Mesodermal cell (in vitro differentiated cells): ENCODE results near the gene RHOV.

Source experiments
- H3K27ac ChIP-seq: 2 replicates; pipeline ENCODE4 v1.7.0; 2013; ENCODE audit warnings: mild to moderate bottlenecking, low read depth, low read length, moderate library complexity; ENCODE audit not compliant: severe bottlenecking
- H3K36me3 ChIP-seq: 2 replicates; pipeline ENCODE4 v1.7.1; 2013; ENCODE audit warnings: mild to moderate bottlenecking, low read length, moderate library complexity; ENCODE audit not compliant: control insufficient read depth, insufficient read depth
- H3K4me1 ChIP-seq: one replicate; pipeline ENCODE4 v1.7.1; 2013; ENCODE audit warnings: mild to moderate bottlenecking, low read length; ENCODE audit not compliant: insufficient read depth, control insufficient read depth, poor library complexity, severe bottlenecking
- H3K4me3 ChIP-seq: 2 replicates; pipeline ENCODE4 v1.7.0; 2013; ENCODE audit warnings: low read length, control low read depth, mild to moderate bottlenecking; ENCODE audit not compliant: insufficient read depth, poor library complexity, severe bottlenecking; ENCODE audit errors: extremely low read depth
- H3K9me3 ChIP-seq: 2 replicates; pipeline ENCODE4 v1.7.1; 2013; ENCODE audit warnings: mild to moderate bottlenecking, low read length, moderate library complexity; ENCODE audit not compliant: control insufficient read depth
- WGBS, 2 experiments: methylation state at CpG; one replicate each; pipeline ENCODE4 v1.1.5; 2013; ENCODE audit warnings: missing lambda C conversion rate in 2 of 2; ENCODE audit not compliant: insufficient coverage in 2 of 2; 5-methylcytosine and 5-hydroxymethylcytosine counted together

Gene RHOV

GRCh38 chr15:40914013-40914412 lies 40.0 kb upstream of the RHOV start:
- whole genome bisulfite sequencing, 2 experiments, result 94 to 96% methylated on average over 10 to 12 of the region's 12 CpGs
- H3K36me3 ChIP-seq, result no peaks in the 10 kb centered on the region
- no peaks in the 10 kb centered on the region for H3K9me3 ChIP-seq
- no peak overlapping the region for H3K27ac ChIP-seq
- no peak overlapping the region for H3K4me3 ChIP-seq
- H3K4me1 ChIP-seq, result peaks cover 45% of the 10 kb centered on the region

GRCh38 chr15:40912478-40912877 lies 38.4 kb upstream of the RHOV start:
- Histone ChIP-seq H3K36me3 (no peaks in the 10 kb centered on the region), H3K27ac (no peak overlapping the region), H3K4me3 (no peak overlapping the region), H3K4me1 (peaks cover 33% of the 10 kb centered on the region), H3K9me3 (no peaks in the 10 kb centered on the region)
- WGBS, 2 experiments, result 77 to 100% methylated on average over 2 to 3 of the region's 6 CpGs

- peaks cover 3% of the 10 kb centered on the region for H3K36me3 ChIP-seq
- H3K27ac ChIP-seq, result peak overlapping the region; percentile 77
- H3K4me1 ChIP-seq, result peaks cover 41% of the 10 kb centered on the region
- 88 to 100% methylated on average over 2 of the region's 2 CpGs for WGBS, 2 experiments
- H3K9me3 ChIP-seq, result no peaks in the 10 kb centered on the region
- H3K4me3 ChIP-seq, result no peak overlapping the region
Observed at GRCh38 chr15:40911693-40912092, 37.7 kb upstream of the RHOV start.

GRCh38 chr15:40911141-40911540 lies 37.1 kb upstream of the RHOV start:
- peak overlapping the region; percentile 77 for H3K27ac ChIP-seq
- 7 to 39% methylated on average over 3 to 5 of the region's 7 CpGs for WGBS, 2 experiments
- peaks cover 44% of the 10 kb centered on the region for H3K4me1 ChIP-seq

GRCh38 chr15:40909662-40910630 lies 35.9 kb upstream of the RHOV start:
- 85 to 88% methylated on average over 11 to 12 of the region's 17 CpGs for WGBS, 2 experiments
- no peak overlapping the region for H3K27ac ChIP-seq
- peaks cover 42% of the 10 kb centered on the region for H3K4me1 ChIP-seq

More at GRCh38 chr15:40911141-40911540, 37.1 kb upstream of the RHOV start:
- Histone ChIP-seq H3K4me3 (no peak overlapping the region), H3K36me3 (peaks cover 3% of the 10 kb centered on the region), H3K9me3 (no peaks in the 10 kb centered on the region)

GRCh38 chr15:40908095-40908494 lies 34.1 kb upstream of the RHOV start:
- no peaks in the 10 kb centered on the region for H3K9me3 ChIP-seq
- H3K4me3 ChIP-seq, result no peak overlapping the region
- H3K4me1 ChIP-seq, result peaks cover 35% of the 10 kb centered on the region
- H3K27ac ChIP-seq, result no peak overlapping the region
- 93 to 97% methylated on average over 4 to 6 of the region's 7 CpGs for WGBS, 2 experiments
- H3K36me3 ChIP-seq, result peaks cover 25% of the 10 kb centered on the region

More at GRCh38 chr15:40909662-40910630, 35.9 kb upstream of the RHOV start:
- no peak overlapping the region for H3K4me3 ChIP-seq
- H3K9me3 ChIP-seq, result no peaks in the 10 kb centered on the region
- H3K36me3 ChIP-seq, result peaks cover 11% of the 10 kb centered on the region

- 76 to 90% methylated on average over 9 to 17 of the region's 22 CpGs for WGBS, 2 experiments
- H3K27ac ChIP-seq, result peak overlapping the region; percentile 71
- peaks cover 32% of the 10 kb centered on the region for H3K4me1 ChIP-seq
- H3K9me3 ChIP-seq, result no peaks in the 10 kb centered on the region
- H3K36me3 ChIP-seq, result peaks cover 33% of the 10 kb centered on the region
- no peak overlapping the region for H3K4me3 ChIP-seq
Observed at GRCh38 chr15:40906991-40907802, 33.2 kb upstream of the RHOV start.

GRCh38 chr15:40906091-40906990 lies 32.3 kb upstream of the RHOV start:
- Histone ChIP-seq H3K36me3 (peaks cover 39% of the 10 kb centered on the region), H3K27ac (peak overlapping the region; percentile 71), H3K4me3 (peak overlapping the region; percentile 14), H3K4me1 (peaks cover 28% of the 10 kb centered on the region), H3K9me3 (no peaks in the 10 kb centered on the region)
- 16 to 17% methylated on average over 22 to 27 of the region's 36 CpGs for WGBS, 2 experiments

- Histone ChIP-seq H3K9me3 (no peaks in the 10 kb centered on the region), H3K27ac (no peak overlapping the region), H3K36me3 (peaks cover 55% of the 10 kb centered on the region), H3K4me3 (no peak overlapping the region), H3K4me1 (peaks cover 17% of the 10 kb centered on the region)
- WGBS, 2 experiments, result 90 to 94% methylated on average over 6 to 7 of the region's 7 CpGs
Observed at GRCh38 chr15:40904552-40905201, 30.6 kb upstream of the RHOV start.
